Measurements from ENCODE around the gene MAEL. TPM values are rescaled to one million over a fixed set of nuclear protein-coding genes. Genes with fewer than 3 reads are reported as not detected.

MAEL gene
- polyA plus RNA-seq, 1 experiment = not detected

- no peak overlapping the region for H3K4me3 ChIP-seq (ENCODE audit: low read depth, low read length)
- TF ChIP-seq CTCF (IDR thresholded peaks at IDR 0.05; ENCODE audit: low read depth, low read length) = no peak
- H3K9me3 ChIP-seq (ENCODE audit: control insufficient read depth, insufficient read depth, low read length) = no peaks in the 10 kb centered on the region
- no peak overlapping the region for H3K27ac ChIP-seq (ENCODE audit: low read depth, low read length)
- no peak for DNase-seq (ENCODE audit: low read depth, low spot score)
- ChIA-PET POLR2A (no interaction called here), CTCF (no interaction called here)
- peaks cover 24% of the 10 kb centered on the region for H3K27me3 ChIP-seq (ENCODE audit: control insufficient read depth, insufficient read depth, low read length)
Measured at GRCh38 chr1:166978821-166979220, 10.3 kb upstream of the MAEL start.

GRCh38 chr1:166980383-166980782, 8.7 kb upstream of the MAEL start:
- Histone ChIP-seq H3K27me3 (ENCODE audit: control insufficient read depth, insufficient read depth, low read length) (peaks cover 12% of the 10 kb centered on the region), H3K27ac (ENCODE audit: low read depth, low read length) (no peak overlapping the region), H3K4me3 (ENCODE audit: low read depth, low read length) (no peak overlapping the region), H3K9me3 (ENCODE audit: control insufficient read depth, insufficient read depth, low read length) (no peaks in the 10 kb centered on the region)
- POLR2A ChIA-PET = no interaction called here
- CTCF ChIA-PET = no interaction called here
- no peak for DNase-seq (ENCODE audit: low read depth, low spot score)
- no peak for TF ChIP-seq CTCF (IDR thresholded peaks at IDR 0.05; ENCODE audit: low read depth, low read length)

GRCh38 chr1:166980818-166981217, 8.3 kb upstream of the MAEL start:
- CTCF ChIA-PET = interaction anchor here (0.6 kb wide), 1 partner anchor 240 kb away, joined by 4 read pairs; the partner anchor contains the start of gene POU2F1
- DNase-seq (ENCODE audit: low read depth, low spot score) = no peak
- TF ChIP-seq CTCF (IDR thresholded peaks at IDR 0.05; ENCODE audit: low read depth, low read length) = no peak

GRCh38 chr1:166981589-166981988, 7.5 kb upstream of the MAEL start:
- DNase-seq (ENCODE audit: low read depth, low spot score) = no peak
- Histone ChIP-seq H3K27ac (ENCODE audit: low read depth, low read length) (no peak overlapping the region), H3K27me3 (ENCODE audit: control insufficient read depth, insufficient read depth, low read length) (peaks cover 4% of the 10 kb centered on the region), H3K9me3 (ENCODE audit: control insufficient read depth, insufficient read depth, low read length) (no peaks in the 10 kb centered on the region), H3K4me3 (ENCODE audit: low read depth, low read length) (no peak overlapping the region)
- TF ChIP-seq CTCF (IDR thresholded peaks at IDR 0.05; ENCODE audit: low read depth, low read length) = no peak
- POLR2A ChIA-PET = no interaction called here
- CTCF ChIA-PET = no interaction called here

More at GRCh38 chr1:166980818-166981217, 8.3 kb upstream of the MAEL start:
- no peak overlapping the region for H3K4me3 ChIP-seq (ENCODE audit: low read depth, low read length)
- POLR2A ChIA-PET = no interaction called here
- H3K27me3 ChIP-seq (ENCODE audit: control insufficient read depth, insufficient read depth, low read length) = peaks cover 9% of the 10 kb centered on the region
- no peak overlapping the region for H3K27ac ChIP-seq (ENCODE audit: low read depth, low read length)
- H3K9me3 ChIP-seq (ENCODE audit: control insufficient read depth, insufficient read depth, low read length) = no peaks in the 10 kb centered on the region

- TF ChIP-seq CTCF (IDR thresholded peaks at IDR 0.05; ENCODE audit: low read depth, low read length) = no peak
- Histone ChIP-seq H3K27me3 (ENCODE audit: control insufficient read depth, insufficient read depth, low read length) (no peaks in the 10 kb centered on the region), H3K27ac (ENCODE audit: low read depth, low read length) (no peak overlapping the region), H3K9me3 (ENCODE audit: control insufficient read depth, insufficient read depth, low read length) (no peaks in the 10 kb centered on the region), H3K4me3 (ENCODE audit: low read depth, low read length) (no peak overlapping the region)
- DNase-seq (ENCODE audit: low read depth, low spot score) = no peak
- ChIA-PET CTCF (interaction anchor here (0.6 kb wide), 1 partner anchor 154 kb away, joined by 5 read pairs; no protein-coding TSS in a partner anchor), POLR2A (no interaction called here)
Measured at GRCh38 chr1:166999075-166999474, 10.0 kb downstream of the MAEL start.
